DND-41 (cell line): Measurements from ENCODE around the gene MAMLD1.

Experiments used
- ATAC-seq: fragments of 200-7000 bp; cut with Tn5 transposase; 3 replicates; pipeline ENCODE4 v1.9.1; 2021; ENCODE audit warnings: low read depth; ENCODE audit not compliant: insufficient read depth
- DNase-seq: peaks from one replicate; pipeline ENCODE4 v3.0.0-alpha.2; 2020
- H2AFZ ChIP-seq: 2 replicates; pipeline ENCODE4 v1.6.0; 2012; ENCODE audit warnings: low read depth, low read length
- H3K27ac ChIP-seq: 2 replicates; pipeline ENCODE4 v1.5.1; 2012; ENCODE audit warnings: low read length, inconsistent platforms
- H3K27me3 ChIP-seq: fragments of 200-600 bp; sonication (generic); 2 replicates; pipeline ENCODE4 v1.6.0; 2012; ENCODE audit warnings: low read length, mild to moderate bottlenecking, inconsistent platforms; ENCODE audit not compliant: insufficient read depth, poor library complexity
- H3K36me3 ChIP-seq: 2 replicates; pipeline ENCODE4 v1.5.1; 2012; ENCODE audit warnings: low read length, inconsistent platforms; ENCODE audit not compliant: insufficient read depth
- H3K4me1 ChIP-seq: 2 replicates; pipeline ENCODE4 v1.5.1; 2012; ENCODE audit warnings: mild to moderate bottlenecking, low read length; ENCODE audit not compliant: insufficient read depth
- H3K4me2 ChIP-seq: 2 replicates; pipeline ENCODE4 v1.6.0; 2012; ENCODE audit warnings: mild to moderate bottlenecking, moderate library complexity, low read length, inconsistent platforms; ENCODE audit not compliant: insufficient read depth
- H3K4me3 ChIP-seq, 2 experiments: fragments of 200-600 bp in 1 of 2; shearing (Covaris generic) in 1 of 2; 2 replicates each; pipeline ENCODE4 v1.5.1; 2012 to 2016; ENCODE audit warnings: inconsistent platforms in 2 of 2, low read length in 2 of 2, mild to moderate bottlenecking in 2 of 2, low read depth in 1 of 2, moderate library complexity in 1 of 2
- H3K79me2 ChIP-seq: 2 replicates; pipeline ENCODE4 v1.6.0; 2012; ENCODE audit warnings: low read length, inconsistent platforms; ENCODE audit not compliant: insufficient read depth
- H3K9ac ChIP-seq: 2 replicates; pipeline ENCODE4 v1.6.0; 2012; ENCODE audit warnings: low read depth, mild to moderate bottlenecking, inconsistent platforms, low read length, moderate library complexity
- H3K9me3 ChIP-seq: 2 replicates; pipeline ENCODE4 v1.5.1; 2012; ENCODE audit warnings: low read length, moderate library complexity, mild to moderate bottlenecking, inconsistent platforms; ENCODE audit not compliant: insufficient read depth, severe bottlenecking
- H4K20me1 ChIP-seq: 2 replicates; pipeline ENCODE4 v1.6.0; 2012; ENCODE audit warnings: low read length; ENCODE audit not compliant: insufficient read depth
- EZH2 ChIP-seq: IDR thresholded peaks from 3 replicates; pipeline ENCODE4 v1.6.1; 2012; ENCODE audit warnings: borderline replicate concordance, low read depth, mild to moderate bottlenecking, moderate library complexity, low read length, inconsistent platforms; ENCODE audit not compliant: severe bottlenecking
- TF ChIP-seq, protein P1 (sequence below): IDR thresholded peaks from 2 replicates; pipeline ENCODE4 v1.5.1; 2012; ENCODE audit warnings: borderline replicate concordance, low read length, moderate library complexity, mild to moderate bottlenecking; ENCODE audit not compliant: poor library complexity, severe bottlenecking; ENCODE audit errors: extremely low read depth

MAMLD1 gene

DNA sequence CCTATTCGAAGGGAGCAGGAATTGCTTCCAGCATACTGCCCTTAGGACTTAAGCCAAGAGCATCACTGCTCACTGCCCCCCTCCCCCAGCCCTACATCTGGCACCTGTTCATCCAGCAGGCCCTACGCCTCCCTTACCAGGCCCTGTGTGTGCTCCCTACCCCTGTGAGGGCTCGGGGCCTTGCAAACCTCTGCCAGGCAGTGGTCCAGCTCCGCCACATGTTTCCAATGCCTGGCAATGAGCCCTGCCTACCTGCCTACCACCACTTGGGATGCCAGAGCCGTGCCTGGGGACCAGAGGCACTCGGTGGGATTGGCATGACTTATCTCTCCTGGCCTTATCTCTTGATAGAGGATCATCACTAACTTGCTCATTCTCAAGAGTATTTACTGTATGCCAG lies 177.8 kb downstream of the MAMLD1 start:
- H3K4me3 ChIP-seq, result no peak overlapping the region
- DNase-seq, result no peak
- H3K9me3 ChIP-seq, result no peaks in the 10 kb centered on the region
- H3K4me2 ChIP-seq, result no peak overlapping the region
- H3K27me3 ChIP-seq, result no peaks in the 10 kb centered on the region
- no peaks in the 10 kb centered on the region for H4K20me1 ChIP-seq
- H3K9ac ChIP-seq, result no peak overlapping the region
- no peak overlapping the region for H2AFZ ChIP-seq
- TF ChIP-seq, protein P1, sequence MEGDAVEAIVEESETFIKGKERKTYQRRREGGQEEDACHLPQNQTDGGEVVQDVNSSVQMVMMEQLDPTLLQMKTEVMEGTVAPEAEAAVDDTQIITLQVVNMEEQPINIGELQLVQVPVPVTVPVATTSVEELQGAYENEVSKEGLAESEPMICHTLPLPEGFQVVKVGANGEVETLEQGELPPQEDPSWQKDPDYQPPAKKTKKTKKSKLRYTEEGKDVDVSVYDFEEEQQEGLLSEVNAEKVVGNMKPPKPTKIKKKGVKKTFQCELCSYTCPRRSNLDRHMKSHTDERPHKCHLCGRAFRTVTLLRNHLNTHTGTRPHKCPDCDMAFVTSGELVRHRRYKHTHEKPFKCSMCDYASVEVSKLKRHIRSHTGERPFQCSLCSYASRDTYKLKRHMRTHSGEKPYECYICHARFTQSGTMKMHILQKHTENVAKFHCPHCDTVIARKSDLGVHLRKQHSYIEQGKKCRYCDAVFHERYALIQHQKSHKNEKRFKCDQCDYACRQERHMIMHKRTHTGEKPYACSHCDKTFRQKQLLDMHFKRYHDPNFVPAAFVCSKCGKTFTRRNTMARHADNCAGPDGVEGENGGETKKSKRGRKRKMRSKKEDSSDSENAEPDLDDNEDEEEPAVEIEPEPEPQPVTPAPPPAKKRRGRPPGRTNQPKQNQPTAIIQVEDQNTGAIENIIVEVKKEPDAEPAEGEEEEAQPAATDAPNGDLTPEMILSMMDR, result no peak
- no peak for TF ChIP-seq EZH2
- H3K36me3 ChIP-seq, result no peaks in the 10 kb centered on the region
- ATAC-seq, result no peak
- H3K27ac ChIP-seq, result no peak overlapping the region
- H3K4me1 ChIP-seq, result peaks cover 12% of the 10 kb centered on the region
- no peaks in the 10 kb centered on the region for H3K79me2 ChIP-seq

DNA sequence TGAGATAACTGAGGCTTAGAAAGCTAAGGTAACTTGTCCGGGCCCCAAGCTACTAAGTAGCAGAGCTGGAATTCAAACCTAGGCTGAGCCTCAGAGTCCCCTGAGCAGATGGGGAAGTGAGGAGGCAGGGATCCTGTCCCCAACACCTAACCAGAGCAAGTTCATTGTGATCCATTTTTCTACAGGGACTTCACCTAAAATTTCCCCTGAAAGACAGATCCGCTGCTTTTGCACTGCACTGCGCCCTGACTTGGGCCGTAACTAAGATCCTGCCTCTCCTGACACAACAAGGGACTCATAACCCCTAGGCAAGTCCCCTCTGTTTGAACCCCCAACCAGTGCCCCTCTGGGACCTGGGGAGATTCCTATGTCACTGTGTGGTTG lies 179.7 kb downstream of the MAMLD1 start:
- Histone ChIP-seq H3K4me3 (no peak overlapping the region), H3K9me3 (no peaks in the 10 kb centered on the region), H4K20me1 (no peaks in the 10 kb centered on the region), H3K9ac (no peak overlapping the region), H2AFZ (no peak overlapping the region), H3K79me2 (no peaks in the 10 kb centered on the region), H3K4me2 (no peak overlapping the region), H3K36me3 (no peaks in the 10 kb centered on the region), H3K27me3 (no peaks in the 10 kb centered on the region), H3K27ac (no peak overlapping the region), H3K4me1 (peaks cover 30% of the 10 kb centered on the region)
- no peak for DNase-seq
- TF ChIP-seq EZH2, result no peak
- TF ChIP-seq, protein P1, result no peak
- ATAC-seq, result no peak

DNA sequence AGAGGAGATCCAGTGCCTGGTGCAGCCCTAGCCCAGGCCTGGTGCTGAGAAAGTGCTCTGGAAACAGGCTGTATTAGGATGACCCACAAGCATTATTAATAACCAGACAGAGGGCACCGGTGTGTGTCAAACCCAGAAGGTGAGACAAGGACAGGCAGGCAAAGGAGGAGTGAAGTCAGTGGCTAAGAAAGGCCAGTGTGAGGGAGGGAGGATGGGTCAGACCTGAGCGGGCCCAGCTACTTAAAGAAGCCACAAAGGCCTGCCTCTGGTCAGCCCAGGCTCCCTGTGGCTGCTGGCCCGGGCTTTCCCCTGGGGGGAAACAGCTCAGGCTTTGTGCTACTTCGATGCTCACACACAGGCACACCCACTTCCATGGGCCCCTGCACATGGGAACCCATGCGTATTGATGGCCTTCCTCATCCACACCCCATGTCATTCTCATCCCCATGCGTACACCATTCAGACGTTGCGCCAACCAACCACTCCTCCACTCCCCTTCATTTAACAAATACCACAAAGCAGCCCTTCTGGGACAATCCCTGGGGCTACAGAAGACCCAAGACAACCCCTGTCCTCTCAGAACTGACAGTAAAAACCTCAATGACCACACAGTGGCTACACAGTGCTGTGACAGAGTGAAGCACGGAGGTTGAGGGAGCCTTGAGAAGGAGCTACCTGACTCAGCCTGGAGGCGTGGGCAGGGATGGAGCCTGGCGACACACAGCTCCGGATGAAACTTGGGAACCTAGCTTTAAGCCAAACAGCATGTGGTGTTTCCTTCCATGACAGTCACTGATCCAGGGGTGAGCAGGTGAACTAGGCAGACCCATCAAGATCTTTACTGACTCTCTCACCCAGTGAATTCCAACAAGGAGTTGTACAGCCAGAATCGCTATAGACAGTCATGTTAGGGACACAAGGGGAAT lies 180.4 kb downstream of the MAMLD1 start:
- H3K4me1 ChIP-seq, result peaks cover 37% of the 10 kb centered on the region
- no peak overlapping the region for H3K27ac ChIP-seq
- H3K79me2 ChIP-seq, result no peaks in the 10 kb centered on the region
- no peak overlapping the region for H3K4me3 ChIP-seq
- no peak overlapping the region for H3K9ac ChIP-seq
- TF ChIP-seq EZH2, result no peak
- TF ChIP-seq, protein P1, result no peak
- H4K20me1 ChIP-seq, result no peaks in the 10 kb centered on the region
- no peaks in the 10 kb centered on the region for H3K27me3 ChIP-seq
- no peaks in the 10 kb centered on the region for H3K36me3 ChIP-seq
- DNase-seq, result no peak
- H3K9me3 ChIP-seq, result no peaks in the 10 kb centered on the region
- H3K4me2 ChIP-seq, result no peak overlapping the region
- ATAC-seq, result no peak
- no peak overlapping the region for H2AFZ ChIP-seq
